Stimulated activated CD4-positive, alpha-beta T cell treated with anti-CD3 and anti-CD28 coated beads, Interleukin-4, amount 100 ng/mL, for 1 hour (primary cell): ENCODE results near the gene TBX4.
"Not testable (repeated sequence)": the region's sequence is repeated elsewhere in the genome, so short reads cannot be mapped to it uniquely, and the experiment has no call there.

Experiments
- DNase-seq: peaks from one replicate; pipeline ENCODE4 v3.0.0-alpha.2; 2020

TBX4 gene

GRCh38 chr17:61413661-61414126 lies 38.5 kb upstream of the TBX4 start:
- DNase-seq: no peak

DNA sequence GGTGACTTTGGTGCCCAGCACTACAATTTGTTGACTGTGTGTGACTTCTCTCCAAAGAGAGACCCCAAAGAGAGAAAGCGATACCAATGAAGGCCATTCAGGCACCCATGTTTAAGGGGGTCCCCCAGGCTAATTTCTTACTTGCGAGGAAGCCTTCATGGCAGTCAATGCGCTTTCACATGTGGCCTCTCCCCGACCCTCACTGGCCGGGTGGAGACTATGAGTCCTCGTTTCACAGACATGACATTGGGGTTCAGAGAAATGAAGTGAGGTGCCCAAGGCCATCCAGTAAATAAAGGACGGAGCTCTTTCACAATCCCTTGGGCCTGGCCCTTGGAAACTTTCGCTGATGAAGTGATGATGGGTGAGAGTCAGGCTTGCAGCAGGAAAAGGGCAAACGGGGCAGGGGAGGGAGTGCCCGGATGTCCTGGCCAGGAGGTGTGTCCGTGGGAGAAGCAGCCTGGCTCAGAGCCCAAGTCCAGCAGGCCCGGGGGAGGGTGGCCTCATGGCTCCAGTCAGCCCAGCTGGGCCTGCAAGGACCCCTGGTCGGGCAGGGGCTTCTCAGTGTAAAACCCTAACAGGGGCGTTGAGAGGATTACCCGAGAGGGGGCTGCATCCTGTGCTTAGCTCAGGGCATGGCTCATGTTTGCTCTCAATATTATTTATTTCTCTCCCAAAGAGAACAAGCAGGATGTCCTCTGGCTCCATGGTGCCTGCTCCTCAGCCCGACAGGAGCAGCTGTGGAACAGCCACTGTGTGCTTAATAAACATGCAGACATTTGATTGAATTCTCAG lies 37.9 kb upstream of the TBX4 start:
- no peak for DNase-seq

DNA sequence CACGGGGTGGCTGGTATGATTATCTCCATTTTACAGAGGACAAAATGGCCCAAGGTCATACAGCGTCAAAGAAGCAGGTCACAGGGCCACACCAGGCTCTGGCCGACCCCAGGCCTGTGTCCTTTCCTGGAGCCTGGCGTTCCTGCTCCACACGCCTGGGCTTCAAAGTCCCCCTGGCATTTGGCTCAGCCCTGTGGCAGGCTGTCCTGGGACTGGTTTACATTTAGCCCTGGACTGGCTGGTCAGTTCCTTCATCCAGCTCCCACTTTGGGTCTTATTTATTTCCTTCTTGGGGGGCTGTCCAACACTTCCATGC lies 37.3 kb upstream of the TBX4 start:
- no peak for DNase-seq

DNA sequence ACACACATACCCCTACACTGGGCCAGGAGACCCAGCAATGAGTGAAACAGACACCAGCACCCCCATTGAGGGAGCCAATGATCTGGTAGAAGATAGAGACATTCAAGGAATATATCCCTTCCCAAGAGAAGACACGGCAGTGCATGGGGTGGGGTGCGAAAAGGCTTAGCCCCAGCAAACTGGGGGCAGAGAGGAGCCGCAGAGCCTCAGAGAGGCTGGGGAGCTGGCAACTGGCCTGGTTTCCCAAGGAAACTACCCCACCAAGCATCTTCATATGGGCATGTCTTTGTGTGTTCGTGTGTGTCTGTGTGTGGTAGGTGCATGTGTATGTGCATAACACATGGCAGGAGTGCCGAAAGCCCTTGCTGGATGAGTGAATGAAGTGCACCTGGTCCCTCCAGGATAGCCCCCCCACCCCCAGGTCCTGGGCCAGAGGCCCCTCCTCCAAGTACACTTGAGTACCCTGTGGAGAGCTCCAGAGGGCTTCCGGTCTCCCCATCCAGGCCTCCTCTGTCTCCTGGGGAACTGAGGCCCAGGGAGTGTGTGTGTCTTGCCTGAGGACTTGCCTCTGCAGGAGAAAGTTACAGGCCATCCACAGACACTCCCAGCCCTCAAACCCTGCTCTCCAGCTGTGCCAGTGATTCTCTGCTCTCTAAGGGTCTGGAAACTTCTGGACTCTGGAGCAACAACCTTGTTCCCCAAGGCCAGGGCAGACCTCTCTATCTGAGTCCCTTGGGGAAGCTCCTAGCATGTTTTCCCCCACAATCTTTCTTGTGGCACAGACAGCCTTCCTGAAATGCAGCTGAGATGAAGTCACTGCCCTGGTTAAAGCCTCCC lies 36.6 kb upstream of the TBX4 start:
- DNase-seq: no peak

DNA sequence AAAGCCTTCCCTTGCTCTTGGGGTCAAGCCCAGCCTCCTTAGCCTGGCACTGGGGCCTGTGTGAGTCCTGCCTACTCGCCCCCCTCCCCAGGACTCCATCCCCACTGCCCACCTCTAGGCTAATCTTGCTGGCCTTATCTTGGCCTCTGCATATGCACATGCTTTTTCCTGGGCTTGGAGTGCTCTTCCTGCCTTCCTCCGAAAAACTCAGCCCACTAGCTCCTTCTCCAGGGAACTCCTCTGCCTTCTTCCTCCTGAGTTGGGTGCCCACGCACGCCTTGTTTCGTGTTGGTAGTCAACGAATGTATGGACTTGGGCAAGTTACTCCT lies 36.0 kb upstream of the TBX4 start:
- DNase-seq: no peak

- DNase-seq: peak; percentile 62
Measured at GRCh38 chr17:61416540-61417363, 35.5 kb upstream of the TBX4 start.

- DNase-seq: no peak
Measured at GRCh38 chr17:61418449-61418848, 33.8 kb upstream of the TBX4 start.

- DNase-seq: no peak
Measured at GRCh38 chr17:61419496-61420046, 32.7 kb upstream of the TBX4 start.

- DNase-seq: no peak
Measured at GRCh38 chr17:61420052-61420451, 32.2 kb upstream of the TBX4 start.

DNA sequence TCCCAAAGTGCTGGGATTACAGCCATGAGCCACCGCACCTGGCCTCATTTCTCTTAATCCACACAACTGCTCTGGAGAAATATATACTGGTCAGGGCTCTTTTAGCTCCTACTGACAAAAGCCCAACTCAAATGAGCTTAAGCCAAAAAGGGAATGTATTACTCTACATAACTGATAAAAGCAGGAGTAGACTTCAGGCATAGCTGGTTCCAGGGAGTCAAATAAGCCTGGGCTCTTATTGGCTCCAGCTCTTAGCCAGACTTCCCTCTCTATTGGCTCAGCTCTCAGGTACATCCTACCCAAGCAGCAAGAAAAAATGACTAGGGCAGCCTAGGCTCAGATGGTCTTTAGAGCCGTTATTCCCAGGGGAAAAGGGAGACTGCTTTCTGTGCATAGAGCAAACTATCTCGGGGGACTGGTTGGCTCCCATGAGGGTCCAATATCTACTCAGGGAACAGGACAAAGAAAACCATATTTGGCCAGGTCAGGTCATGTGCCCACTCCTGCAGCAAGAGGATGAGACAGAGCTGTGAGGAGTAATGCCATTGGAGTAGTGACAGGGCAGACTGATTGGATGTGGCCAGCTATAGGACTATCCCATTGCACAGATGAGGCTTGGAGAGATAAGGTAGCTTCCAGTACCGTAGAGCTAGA lies 31.4 kb upstream of the TBX4 start:
- no peak for DNase-seq

GRCh38 chr17:61421460-61421859 lies 30.8 kb upstream of the TBX4 start:
- DNase-seq: no peak

DNA sequence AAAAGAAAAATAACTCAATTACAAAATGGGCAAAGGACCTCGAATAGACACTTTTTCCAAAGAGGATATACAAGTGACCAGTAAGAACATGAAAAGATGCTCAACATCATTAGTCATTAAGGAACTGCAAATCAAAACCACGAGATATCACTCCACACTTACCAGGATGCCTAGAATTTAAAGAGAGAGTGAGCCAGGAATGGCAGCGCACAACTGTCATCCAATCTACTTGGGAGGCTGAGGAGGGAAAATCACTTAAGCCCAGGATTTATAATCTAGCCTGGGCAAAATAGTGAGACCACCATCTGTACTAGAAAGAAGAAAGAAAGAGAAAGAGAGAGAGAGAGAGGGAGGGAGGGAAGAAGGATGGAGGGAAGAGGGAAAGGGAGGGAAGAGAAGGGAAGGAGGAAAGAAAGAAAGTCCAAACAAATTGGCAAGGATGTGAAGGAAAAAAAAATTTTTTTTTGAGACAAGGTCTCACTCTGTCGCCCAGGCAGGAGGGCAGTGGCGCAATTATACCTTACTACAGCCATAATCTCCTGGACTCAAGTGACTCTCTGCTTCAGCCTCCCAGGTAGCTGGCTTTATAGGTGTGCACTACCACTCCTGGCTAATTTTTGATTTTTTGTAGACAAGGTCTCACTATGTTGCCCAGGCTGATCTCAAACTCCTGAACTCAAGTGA lies 30.0 kb upstream of the TBX4 start:
- DNase-seq: no peak

DNA sequence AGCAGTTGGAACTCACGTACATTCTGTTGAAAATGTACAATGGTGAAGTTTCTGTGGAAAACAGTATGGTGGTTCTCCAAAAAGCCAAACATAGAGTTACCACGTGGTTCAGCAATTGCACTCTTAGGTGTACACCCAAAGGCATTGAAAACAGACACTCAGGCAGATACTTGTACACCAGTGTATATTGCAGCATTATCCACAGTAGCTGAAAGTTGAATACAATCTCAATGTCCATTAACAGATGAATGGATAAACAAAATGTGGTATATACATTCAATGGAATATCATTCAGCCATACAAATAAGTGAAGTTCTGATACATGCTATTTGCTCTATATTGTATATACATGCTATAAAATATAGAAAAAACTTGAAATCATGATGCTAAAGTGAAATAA lies 29.4 kb upstream of the TBX4 start:
- no peak for DNase-seq

DNA sequence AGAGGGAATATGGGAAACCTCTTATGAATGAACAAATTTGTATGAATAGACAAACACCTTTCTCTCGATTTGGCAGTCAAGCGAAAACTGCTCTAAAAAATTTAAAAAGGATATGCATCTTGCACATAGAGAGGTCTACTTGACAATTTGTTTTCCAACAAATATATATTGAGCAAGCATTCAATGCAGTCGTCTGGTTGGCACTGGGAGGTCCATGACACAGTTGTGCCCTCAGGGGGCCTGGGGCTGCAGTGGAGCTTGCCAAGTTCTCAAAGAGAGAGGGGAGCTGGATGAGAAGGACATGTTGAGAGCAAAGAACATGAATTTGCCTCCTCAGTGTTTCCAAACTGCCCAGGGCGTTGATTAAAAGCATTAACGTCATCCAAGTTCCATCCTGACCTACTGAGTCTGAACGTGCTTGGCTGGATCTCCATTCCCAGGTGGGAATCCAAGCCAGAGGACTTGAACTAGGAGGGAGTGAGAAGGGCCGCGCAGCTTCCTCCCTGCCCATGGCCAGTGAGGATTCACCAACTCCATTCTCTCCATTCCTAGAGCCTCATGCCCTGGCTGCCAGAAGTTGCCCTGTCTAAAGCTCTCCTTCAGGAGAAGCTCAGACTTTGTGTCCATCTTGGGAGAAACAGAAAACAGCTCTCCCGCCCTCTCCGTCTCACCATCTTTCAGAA lies 28.1 kb upstream of the TBX4 start:
- no peak for DNase-seq

DNA sequence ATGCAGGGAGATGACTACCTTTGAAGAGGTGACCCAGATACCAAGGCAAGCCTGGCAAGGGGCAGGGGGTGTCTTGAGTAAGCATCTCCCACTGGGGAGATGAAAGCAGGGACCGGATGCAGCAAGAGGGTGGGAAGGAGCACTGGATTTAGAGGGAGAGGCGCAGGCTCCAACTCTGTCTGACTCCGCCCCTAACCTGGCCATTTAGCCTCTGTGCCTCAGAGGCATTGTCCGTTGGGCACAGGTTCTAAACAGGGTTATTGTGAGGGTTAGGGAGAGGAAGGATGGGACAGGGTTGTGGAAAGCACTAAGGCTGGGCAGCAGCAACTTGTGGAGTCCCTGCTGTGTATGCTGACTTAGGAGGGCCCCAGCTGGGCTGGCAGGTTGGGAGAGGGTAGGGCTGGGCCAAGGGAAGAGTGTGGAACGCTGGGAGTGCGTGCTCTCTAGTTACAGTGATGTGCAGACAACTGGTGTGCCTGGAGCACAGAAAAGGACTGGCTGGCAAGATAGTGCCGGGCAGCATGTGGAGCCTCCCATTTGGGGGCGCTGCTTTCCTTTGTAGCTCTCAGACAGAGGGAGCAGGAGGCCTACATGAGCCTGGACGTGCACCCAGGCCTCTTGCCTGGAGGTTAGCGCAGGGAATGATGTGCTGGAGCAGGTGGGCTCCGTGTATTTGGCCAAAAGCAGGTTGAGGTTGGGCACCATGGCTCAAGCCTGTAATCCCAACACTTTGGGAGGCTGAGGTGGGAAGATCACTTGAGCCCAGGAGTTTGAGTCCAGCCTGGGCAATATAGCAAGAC lies 26.3 kb upstream of the TBX4 start:
- no peak for DNase-seq

DNA sequence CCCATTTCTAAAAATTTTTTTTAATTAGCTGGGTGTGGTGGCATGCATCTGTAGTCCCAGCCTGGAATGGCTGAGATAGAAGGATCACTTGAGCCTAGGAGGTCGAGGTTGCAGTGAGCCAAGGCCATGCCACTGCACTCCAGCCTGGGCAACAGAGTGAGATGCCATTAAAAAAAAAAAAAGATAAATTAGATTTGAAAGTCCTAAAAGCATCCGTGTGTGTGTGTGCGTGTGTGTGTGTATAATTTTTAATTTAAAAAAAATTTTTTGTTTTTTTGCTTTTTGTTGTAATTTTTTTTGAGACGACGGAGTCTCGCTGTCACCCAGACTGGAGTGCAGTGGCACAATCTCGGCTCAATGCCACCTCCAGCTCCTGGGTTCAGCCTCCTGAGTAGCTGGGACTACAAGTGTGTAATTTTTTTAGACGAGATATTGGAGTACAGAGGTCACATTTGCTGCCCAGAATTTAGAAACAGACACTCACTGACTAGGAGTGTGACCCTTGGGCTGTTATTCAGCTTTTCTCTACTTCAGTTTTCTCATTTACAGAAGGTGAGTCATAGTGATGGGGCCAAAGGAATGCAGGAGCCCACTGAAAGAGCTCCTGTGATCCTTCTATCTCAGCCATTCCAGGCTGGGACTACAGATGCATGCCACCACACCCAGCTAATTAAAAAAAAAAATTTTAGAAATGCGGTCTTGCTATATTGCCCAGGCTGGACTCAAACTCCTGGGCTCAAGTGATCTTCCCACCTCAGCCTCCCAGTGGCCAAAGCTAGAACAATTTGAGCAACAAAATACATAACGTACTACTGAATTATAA lies 25.5 kb upstream of the TBX4 start:
- DNase-seq: no peak

GRCh38 chr17:61427567-61427966 lies 24.7 kb upstream of the TBX4 start:
- no peak for DNase-seq

- DNase-seq: no peak
Measured at GRCh38 chr17:61429274-61429673, 22.9 kb upstream of the TBX4 start.

GRCh38 chr17:61429831-61430230 lies 22.4 kb upstream of the TBX4 start:
- not testable (repeated sequence) for DNase-seq
